Osteocyte (in vitro differentiated cells): ENCODE results near the gene RFX3. TPM values are rescaled to one million over a fixed set of nuclear protein-coding genes. Genes with fewer than 3 reads are reported as not detected.
A peak's percentile ranks its signal among the peaks of the same experiment; 100 is the strongest.

Experiments
- DNase-seq: peaks from one replicate; pipeline ENCODE4 v3.0.0; 2021; ENCODE audit warnings: mixed read lengths; ENCODE audit not compliant: unreplicated experiment; ENCODE audit errors: extremely low spot score
- H3K27ac Mint-ChIP-seq: one replicate; pipeline ENCODE4 v1.8.0; 2021; ENCODE audit warnings: mild to moderate bottlenecking, mixed read lengths; ENCODE audit not compliant: unreplicated experiment
- H3K27me3 Mint-ChIP-seq: one replicate; pipeline ENCODE4 v1.8.0; 2021; ENCODE audit warnings: mixed read lengths; ENCODE audit not compliant: unreplicated experiment
- H3K36me3 Mint-ChIP-seq: one replicate; pipeline ENCODE4 v1.8.0; 2021; ENCODE audit warnings: mixed read lengths; ENCODE audit not compliant: unreplicated experiment
- H3K4me1 Mint-ChIP-seq: one replicate; pipeline ENCODE4 v1.8.0; 2021; ENCODE audit warnings: mixed read lengths; ENCODE audit not compliant: unreplicated experiment
- H3K4me3 Mint-ChIP-seq: one replicate; pipeline ENCODE4 v1.8.0; 2021; ENCODE audit warnings: mild to moderate bottlenecking, moderate library complexity, mixed read lengths; ENCODE audit not compliant: unreplicated experiment
- H3K9me3 Mint-ChIP-seq: one replicate; pipeline ENCODE4 v1.8.0; 2021; ENCODE audit warnings: mixed read lengths; ENCODE audit not compliant: unreplicated experiment
- total RNA-seq: library from RNA; stranded (reverse); gene quantifications from 2 replicates; pipeline ENCODE4 v1.2.1, GENCODE V29; 2021
- TF ChIP-seq, protein P1 (sequence below): fragments of 200-600 bp; sonication (generic); IDR thresholded peaks from 2 replicates; pipeline ENCODE4 v1.5.0; 2021; ENCODE audit warnings: antibody characterized with exemption, mild to moderate bottlenecking, moderate library complexity

Gene RFX3
- total RNA-seq, 1 donor from 2014 or later, result 10.0 TPM

DNA sequence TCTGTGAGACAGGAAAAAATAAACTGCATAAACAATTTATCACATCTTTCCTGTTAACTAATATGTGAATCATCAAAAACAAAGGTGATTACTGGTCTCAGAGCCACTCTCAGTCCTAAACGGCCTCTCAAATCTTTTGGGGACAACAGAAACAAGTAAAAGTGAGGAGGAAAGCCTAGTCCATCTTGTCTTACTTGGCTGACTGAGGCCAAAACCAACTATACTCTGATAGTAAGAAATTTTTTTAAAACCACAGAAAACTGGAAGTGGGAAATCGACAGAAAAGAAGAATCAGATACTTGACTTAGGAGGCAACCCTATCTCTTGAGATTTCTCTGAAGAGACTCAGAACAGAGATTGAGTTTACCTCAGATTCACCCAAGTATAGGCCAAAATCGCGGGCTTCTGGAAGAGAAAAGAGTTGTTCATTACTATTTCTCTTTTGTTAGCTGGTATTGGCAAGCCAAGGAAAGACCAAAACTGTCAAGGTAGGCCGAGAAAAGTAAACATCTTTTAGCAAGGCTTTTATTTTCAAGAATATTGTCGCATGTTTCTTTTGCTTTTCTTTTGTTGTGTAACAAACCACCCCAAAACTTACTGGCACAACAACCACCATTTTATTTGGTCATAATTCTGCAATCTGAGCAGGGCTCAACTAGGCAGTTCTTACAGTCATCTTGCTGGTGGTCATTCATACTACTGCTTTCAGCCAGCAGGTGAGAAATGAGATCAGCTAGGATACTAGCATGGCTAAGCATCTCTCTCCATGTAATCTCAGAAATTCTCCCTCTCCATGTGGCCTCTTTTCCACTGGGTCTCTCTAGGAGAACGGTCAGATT lies 46.1 kb downstream of the RFX3 start:
- peaks cover 15% of the 10 kb centered on the region for H3K9me3 Mint-ChIP-seq

DNA sequence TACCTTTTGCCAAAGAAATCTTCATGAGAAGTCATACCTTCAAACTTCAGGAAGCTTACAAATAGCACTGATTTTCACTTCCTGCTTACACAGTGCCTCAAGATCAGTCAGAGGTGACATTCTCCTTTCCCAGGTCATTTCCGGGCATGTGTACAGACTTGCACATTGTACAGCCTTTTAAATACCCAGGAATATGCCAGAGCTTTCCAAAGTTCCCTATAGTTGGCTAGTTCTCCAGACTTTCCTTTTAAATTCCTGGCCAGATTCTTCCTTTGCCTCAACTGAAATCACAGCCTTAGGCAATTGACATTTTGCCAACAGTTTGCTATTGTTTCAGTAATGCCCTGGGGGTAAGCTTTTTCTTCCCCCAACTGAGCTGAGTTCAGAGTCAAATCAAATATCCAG lies 47.2 kb downstream of the RFX3 start:
- TF ChIP-seq, protein P1, sequence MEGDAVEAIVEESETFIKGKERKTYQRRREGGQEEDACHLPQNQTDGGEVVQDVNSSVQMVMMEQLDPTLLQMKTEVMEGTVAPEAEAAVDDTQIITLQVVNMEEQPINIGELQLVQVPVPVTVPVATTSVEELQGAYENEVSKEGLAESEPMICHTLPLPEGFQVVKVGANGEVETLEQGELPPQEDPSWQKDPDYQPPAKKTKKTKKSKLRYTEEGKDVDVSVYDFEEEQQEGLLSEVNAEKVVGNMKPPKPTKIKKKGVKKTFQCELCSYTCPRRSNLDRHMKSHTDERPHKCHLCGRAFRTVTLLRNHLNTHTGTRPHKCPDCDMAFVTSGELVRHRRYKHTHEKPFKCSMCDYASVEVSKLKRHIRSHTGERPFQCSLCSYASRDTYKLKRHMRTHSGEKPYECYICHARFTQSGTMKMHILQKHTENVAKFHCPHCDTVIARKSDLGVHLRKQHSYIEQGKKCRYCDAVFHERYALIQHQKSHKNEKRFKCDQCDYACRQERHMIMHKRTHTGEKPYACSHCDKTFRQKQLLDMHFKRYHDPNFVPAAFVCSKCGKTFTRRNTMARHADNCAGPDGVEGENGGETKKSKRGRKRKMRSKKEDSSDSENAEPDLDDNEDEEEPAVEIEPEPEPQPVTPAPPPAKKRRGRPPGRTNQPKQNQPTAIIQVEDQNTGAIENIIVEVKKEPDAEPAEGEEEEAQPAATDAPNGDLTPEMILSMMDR, result no peak
- Mint-ChIP-seq H3K4me1 (peaks cover 32% of the 10 kb centered on the region), H3K9me3 (peaks cover 15% of the 10 kb centered on the region), H3K27ac (peak overlapping the region; percentile 55), H3K27me3 (no peaks in the 10 kb centered on the region), H3K36me3 (peaks cover 29% of the 10 kb centered on the region), H3K4me3 (no peak overlapping the region)
- DNase-seq, result no peak

More for the DNA sequence above, 46.1 kb downstream of the RFX3 start:
- TF ChIP-seq, protein P1, result no peak
- Mint-ChIP-seq H3K27ac (no peak overlapping the region), H3K4me3 (no peak overlapping the region), H3K27me3 (no peaks in the 10 kb centered on the region), H3K4me1 (peaks cover 24% of the 10 kb centered on the region), H3K36me3 (peaks cover 29% of the 10 kb centered on the region)
- no peak for DNase-seq

DNA sequence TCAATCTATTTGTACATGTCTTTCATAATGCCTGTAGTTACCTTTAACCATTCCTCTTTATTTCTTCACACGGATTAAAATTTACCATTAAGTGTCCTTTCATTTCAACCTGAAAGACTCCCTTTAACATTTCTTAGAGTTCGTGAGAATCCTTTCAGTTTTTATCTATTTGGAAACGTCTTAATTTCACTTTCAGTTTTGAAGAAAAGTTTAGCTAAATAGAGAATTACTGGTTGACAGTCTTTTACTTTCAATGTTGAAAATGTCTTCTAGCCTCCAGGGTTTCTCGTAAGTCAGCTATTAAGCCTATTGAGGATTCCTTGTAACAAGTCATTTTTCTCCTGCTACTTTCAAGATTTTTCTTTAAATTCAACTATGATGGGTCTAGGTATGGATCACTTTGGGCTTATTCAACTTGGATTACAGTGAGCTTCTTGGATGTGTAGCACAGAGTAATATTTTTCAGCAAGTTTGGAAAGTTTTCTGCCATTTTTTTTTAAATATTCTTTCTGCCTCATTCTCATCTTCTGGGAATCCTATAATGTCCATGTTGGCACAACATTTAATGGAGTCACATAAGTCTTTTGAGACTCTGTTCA lies 48.5 kb downstream of the RFX3 start:
- Mint-ChIP-seq H3K27ac (peak overlapping the region; percentile 58), H3K27me3 (no peaks in the 10 kb centered on the region), H3K4me1 (peaks cover 40% of the 10 kb centered on the region), H3K9me3 (peaks cover 15% of the 10 kb centered on the region), H3K4me3 (no peak overlapping the region), H3K36me3 (peaks cover 26% of the 10 kb centered on the region)
- DNase-seq, result no peak
- TF ChIP-seq, protein P1, result no peak

DNA sequence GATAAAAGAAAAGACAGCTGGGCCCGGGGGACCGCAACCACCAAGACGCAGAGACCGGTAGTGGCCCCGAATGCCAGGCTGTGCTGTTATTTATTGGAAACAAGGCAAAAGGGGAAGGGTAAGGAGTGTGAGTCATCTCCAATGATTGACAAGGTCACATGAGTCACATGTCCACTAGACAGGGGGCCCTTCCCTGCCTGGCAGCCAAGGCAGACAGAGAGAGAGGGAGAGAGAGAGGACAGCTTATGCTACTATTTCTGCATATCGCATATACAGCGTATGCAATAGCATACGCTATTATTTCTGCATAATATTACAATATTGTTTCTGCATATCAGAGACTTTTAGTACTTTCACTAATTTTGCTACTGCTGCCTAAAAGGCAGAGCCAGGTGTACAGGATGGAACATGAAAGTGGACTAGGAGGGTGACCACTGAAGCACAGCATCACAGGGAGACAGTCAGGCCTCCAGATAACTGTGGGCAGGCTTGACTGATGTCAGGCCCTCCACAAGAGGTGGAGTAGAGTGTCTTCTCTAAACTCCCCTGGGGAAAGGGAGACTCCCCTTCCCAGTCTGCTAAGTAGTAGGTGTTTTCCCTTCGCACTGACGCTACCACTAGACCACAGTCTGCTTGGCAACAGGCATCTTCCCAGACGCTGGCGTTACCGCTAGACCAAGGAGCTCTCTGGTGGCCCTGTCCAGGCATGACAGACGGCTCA lies 50.3 kb downstream of the RFX3 start:
- no peak for DNase-seq
- Mint-ChIP-seq H3K27ac (peak overlapping the region; percentile 70), H3K27me3 (no peaks in the 10 kb centered on the region), H3K36me3 (peaks cover 24% of the 10 kb centered on the region), H3K4me3 (no peak overlapping the region), H3K4me1 (peaks cover 49% of the 10 kb centered on the region), H3K9me3 (peaks cover 15% of the 10 kb centered on the region)
- TF ChIP-seq, protein P1, result no peak

DNA sequence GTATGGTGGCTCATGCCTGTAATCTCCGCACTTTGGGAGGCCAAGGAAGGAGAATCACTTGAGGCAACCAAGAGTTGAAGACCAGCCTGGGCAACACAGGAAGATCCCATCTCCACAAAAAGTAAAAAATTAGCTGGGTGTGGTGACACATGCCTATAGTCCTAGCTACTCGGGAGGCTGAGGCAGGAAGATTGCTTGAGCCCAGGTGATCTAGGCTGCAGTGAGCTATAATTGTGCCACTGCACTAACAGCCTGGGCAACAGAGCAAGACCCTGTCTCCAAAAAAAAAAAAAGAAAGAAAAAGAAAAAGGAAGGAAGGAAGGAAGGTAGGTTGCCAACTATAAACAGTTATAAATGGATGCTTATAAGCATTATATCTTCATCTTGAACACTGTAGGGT lies 51.0 kb downstream of the RFX3 start:
- no peaks in the 10 kb centered on the region for H3K27me3 Mint-ChIP-seq
- peak overlapping the region; percentile 70 for H3K27ac Mint-ChIP-seq
- no peak for DNase-seq
- peaks cover 56% of the 10 kb centered on the region for H3K4me1 Mint-ChIP-seq
- H3K4me3 Mint-ChIP-seq, result no peak overlapping the region
- peaks cover 19% of the 10 kb centered on the region for H3K36me3 Mint-ChIP-seq
- TF ChIP-seq, protein P1, result no peak
- H3K9me3 Mint-ChIP-seq, result peaks cover 15% of the 10 kb centered on the region
